Activated T-cell treated with anti-CD3 and anti-CD28 coated beads, Interleukin-2, amount 50 U/mL, for 1 hour (primary cell): Measurements from ENCODE around the gene ZNF609.

Experiments
- DNase-seq: peaks from one replicate; pipeline ENCODE4 v3.0.0-alpha.2; 2020

The ZNF609 gene

DNA sequence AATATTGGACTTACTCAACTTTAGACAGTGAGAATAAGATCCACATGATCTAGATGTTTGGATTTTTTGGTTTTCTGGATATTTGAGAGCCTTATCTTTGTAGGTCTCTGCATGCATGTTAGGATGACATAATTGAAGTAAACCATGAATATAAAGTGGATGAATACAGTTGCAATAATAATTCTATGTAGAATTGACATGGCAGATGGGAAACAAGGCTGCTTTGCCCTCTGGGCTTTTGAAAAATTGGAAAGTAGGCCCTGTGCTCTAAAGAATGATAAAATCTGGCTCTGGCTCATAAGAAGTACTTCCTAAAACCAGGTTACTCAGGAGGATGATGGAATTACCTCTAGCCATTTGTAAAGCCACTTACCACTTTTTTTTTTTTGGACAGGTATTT is 86.9 kb downstream of the ZNF609 start:
- no peak for DNase-seq

DNA sequence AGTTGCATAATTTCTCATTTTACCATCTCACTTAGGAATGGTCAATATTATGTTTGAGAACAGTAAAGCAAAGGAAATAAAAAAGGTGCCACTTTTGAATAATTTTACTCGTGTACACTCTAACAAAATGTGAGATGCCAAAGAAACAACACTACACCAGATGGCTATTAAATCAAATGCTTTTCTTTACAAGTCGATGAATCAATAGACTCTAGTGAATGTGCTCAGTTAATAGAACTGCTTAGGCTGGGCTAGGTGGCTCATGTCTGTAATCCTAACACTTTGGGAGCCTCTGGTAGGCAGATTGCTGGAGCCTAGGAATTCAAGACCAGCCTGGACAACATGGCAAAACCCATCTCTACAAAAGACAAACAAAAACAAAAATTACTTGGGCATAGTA is 87.9 kb downstream of the ZNF609 start:
- DNase-seq = no peak

DNA sequence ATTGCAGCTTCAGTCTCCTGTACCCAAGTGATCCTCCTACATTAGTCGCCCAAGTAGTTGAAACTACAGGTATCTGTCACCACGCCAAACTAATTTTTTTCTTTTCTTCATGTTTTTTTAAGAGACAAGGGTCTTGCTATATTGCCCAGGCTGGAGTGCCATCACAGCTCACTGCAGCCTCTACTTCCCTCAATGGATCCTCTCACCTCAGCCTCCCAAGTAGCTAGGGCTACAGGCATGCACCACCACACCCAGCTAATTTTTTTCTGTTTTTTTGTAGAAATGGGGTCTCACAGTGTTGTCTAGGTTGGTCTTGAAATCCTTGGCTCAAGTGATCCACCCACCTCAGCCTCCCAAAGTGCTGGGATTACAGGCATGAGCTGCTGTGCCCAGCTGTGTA is 89.5 kb downstream of the ZNF609 start:
- no peak for DNase-seq

DNA sequence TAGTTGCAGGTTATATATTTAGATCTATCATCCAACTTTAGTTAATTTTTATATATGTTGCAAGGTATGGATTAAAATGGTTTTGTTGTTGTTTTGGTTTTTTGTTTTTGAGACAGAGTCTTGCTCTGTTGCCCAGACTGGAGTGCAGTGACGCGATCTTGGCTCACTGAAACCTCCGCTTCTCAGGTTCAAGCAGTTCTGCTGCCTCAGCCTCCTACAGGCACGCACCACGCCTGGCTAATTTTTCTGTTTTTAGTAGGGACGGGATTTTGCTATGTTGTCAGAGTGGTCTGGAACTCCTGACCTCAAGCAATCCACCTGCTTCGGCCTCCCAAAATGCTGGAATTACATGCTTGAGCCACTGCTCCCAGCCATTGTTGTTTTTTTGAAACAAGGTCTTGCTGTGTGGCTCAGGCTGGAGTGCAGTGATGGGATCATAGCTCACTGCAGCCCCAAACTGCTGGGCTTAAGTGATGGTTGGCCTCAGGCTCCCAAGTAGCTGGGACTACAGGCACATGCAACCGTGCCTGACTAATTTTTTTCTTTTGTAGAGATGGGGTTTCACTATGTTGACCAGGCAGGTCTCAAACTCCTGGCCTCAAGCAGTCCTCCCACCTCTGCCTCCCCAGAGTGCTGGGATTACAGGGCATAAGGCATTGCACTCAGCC is 92.0 kb downstream of the ZNF609 start:
- DNase-seq = no peak

DNA sequence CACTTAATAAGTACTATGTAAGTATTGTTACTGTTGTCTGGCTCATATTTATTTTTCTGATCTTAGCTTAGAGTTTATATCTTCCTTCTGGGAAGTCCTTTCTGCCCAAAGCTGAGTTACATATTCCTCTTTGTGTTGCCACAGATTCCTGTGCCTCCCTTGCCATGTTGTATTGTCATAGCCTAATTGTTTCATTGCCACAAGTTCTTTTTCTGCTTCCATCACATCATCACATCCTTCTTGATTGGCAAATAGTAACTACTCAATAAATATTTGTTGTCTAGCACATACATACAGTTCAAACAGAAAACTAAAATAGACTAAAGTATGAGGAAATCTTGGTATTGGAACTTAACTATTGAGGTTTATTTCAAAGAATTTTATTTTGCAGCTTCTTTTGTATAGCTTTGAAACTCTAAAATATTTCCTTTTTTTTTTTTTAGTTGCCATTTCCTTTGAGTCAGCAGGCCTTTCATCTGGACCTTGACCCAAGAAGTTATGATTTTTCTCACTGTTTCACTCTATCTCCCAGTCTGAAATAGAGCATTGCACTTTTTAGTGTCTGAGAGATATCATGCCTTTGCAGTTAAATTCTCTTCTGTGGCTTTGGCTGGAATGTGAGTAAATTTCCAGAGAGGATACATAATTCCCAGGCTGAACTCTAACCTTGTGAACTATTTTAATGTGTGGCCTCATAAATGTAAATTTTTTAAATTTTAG is 98.2 kb downstream of the ZNF609 start:
- no peak for DNase-seq

DNA sequence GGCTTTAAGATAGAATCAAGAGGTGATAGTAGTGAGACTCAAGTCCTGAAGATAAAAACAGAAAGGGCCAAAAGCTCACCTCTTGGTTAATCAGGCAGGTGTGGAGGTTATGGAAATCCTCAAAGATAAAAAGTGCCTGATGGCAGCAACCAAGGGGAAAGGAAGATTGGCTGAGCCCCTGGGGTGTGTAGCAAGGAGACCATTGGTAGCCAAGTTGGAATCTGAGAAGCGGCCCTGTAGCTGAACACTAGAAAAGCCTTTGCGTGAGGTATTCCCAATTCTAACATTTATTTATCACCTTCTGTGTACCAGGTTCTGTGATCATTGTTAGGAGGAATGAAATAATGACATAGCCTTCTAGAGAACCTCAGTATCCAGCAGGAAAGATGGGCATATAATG is 98.9 kb downstream of the ZNF609 start:
- no peak for DNase-seq

DNA sequence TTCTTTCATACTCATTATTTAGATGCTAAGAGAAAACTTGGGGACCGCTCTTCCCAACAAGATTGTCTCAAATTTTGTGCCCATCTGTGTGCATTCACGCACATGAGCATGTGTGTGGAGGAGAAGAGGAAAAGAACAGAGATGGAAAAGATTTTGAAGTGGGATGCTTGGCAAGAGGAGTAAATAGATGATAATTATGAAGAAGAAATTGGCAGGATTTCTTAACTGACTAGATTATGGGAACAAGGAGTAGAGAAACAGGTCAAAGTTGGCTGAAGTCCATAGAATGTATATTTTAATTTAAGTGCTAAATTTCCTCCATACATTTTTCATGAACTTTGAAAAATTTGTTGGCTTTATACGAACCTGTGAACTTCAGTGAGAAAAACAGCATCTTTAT is 100.1 kb downstream of the ZNF609 start:
- DNase-seq = no peak

DNA sequence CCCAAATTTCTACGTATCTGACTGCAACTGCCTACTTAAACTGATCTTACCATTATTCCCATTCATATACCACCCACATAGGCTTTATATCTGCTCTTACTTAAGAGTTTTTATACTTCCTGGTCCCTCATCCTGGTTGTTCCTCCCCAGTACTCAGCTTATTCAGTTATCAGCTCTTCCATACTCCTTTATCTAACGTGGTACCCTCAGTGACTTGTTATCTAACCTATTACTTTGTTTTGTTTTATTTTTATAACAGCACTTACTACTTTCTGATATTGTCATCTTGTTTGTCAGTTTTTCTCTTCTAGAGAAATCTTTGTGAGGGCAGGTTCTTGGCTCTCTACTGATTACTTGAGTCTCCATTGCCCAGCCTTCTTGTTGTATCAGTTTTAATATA is 100.6 kb downstream of the ZNF609 start:
- no peak for DNase-seq

DNA sequence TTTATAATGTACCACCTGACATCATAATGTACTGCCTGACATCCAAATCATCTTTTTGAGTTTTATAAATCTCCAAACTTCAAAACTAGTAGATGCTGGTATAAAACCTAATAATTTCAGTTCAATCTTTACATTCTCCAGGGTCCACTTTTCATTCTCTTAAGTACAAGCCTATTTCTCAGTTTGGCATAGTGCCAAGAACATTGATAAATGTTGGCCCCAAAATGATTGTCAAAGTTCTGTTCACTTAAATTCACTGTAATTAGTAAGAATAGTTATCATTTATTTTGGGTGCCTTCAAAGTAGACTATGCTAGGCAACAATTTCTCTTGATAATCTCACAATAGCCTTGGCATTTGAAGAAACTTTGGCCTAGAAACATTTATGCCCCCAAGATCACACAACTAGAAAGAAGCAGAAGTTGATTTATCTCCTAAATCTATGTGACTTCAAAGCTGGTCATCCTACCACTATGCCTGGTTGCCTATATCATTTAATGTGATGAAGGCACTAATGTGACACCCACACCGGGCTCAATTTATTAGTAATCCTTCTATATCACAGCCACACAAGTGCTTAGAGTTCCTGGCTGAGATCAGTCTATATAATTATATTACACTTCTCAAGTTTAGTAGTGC is 101.7 kb downstream of the ZNF609 start:
- DNase-seq = no peak

DNA sequence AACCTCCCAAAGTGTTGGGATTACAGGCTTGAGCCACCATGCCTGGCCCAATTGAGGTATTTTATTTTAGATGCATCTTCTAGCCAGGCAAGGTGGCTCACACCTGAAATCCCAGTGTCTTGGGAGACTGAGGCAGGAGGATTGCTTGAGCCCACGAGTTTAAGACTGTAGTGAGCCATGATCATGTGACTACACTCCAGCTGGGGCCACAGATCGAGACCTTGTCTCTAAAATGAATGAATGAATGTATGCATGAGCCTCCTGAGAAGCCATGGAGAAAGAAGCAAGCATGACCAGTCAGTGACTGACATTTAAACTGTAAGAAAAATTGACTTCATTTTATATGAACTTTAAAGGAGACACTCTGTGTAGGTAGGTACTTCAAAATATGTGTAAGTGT is 105.7 kb downstream of the ZNF609 start:
- DNase-seq = no peak

DNA sequence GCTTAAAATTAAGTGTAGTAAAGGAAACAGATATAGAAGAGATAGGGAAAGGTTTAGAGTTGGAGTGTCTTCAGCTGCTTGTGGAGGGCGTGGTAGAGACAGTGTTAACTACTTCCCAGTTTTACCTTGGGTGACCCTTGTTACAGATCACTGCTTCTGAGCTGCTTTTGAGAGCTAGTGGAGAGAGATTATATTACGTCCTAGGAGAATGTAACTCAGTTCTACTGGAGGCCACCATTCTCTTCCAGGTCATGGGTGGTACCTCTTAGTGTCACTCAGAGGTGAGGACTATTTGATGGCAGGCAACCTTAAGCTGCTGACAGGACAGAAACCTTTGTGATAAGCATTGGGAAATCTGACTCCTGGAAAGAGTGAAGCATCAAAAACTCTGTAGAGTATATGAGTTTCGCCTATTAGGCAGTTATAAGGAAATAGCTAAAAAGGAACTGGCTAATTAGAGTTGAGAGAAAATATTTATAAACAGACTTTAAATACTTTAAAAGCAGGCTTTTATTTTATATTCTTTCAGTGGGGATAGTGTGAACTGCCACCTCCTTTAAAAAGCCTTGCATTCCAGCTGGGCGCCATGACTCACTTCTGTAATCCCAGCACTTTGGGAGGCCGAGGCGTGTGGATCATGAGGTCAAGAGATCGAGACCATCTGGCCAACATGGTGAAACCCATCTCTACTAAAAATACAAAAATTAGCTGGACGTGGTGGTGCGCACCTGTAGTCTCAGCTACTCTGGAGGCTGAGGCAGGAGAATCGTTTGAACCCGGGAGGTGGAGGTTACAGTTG is 106.5 kb downstream of the ZNF609 start:
- DNase-seq = no peak

DNA sequence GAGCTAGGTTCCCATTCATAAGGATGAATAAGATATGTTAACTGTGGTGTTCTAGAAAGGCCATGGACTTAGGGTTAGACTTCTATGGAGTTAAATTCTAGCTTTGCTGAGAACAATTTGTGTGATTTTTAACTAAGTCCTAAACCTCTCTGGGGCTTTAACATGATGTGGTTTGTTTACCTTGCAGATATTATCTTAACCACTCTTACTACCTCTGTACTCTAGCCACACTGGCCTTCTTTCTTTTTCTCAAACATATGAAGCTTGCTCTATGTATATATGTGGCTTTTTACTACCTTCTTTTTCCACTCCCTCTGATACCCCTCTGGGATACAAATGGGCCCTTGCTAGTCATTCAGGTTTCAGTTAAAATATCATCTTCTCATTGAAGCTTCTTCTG is 108.4 kb downstream of the ZNF609 start:
- DNase-seq = no peak

DNA sequence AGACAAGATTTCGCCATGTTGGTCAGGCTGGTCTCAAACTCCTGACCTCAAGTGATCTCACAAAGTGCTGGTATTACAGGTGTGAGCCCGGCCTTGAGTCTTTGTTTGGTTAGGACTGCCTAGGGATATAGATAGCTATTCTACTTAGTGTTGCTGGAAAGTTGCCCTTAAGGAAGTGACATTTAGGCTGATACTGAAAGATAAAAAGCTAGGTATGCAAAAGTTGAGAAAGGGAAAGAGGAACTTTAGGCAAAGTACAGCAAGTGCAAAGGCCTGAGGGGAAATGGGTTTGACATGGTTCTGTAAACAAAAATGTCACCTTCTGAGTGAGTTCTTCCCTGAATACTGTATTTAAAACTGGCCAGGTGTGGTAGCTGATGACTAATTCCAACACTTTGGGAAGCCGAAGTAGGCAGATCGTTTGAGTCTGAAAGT is 111.5 kb downstream of the ZNF609 start:
- no peak for DNase-seq

DNA sequence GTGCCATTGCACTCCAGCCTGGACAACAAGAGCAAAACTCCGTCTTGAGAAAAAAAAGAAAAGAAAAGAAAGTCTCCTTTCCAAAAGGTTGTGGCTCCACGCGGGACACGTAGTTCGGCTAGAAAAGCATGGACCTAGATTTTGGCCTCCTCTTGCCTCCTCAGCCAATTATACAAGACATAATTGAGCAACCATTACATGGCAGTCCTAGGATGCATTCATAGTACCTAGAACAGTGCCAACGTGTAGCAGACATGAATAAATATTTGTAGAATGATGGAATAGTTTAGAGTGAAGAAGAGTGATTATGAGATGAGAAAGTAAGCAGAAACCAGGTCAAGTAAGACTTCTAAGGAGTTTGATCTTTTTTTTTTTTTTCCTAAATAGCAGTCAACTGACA is 112.5 kb downstream of the ZNF609 start:
- DNase-seq = no peak

DNA sequence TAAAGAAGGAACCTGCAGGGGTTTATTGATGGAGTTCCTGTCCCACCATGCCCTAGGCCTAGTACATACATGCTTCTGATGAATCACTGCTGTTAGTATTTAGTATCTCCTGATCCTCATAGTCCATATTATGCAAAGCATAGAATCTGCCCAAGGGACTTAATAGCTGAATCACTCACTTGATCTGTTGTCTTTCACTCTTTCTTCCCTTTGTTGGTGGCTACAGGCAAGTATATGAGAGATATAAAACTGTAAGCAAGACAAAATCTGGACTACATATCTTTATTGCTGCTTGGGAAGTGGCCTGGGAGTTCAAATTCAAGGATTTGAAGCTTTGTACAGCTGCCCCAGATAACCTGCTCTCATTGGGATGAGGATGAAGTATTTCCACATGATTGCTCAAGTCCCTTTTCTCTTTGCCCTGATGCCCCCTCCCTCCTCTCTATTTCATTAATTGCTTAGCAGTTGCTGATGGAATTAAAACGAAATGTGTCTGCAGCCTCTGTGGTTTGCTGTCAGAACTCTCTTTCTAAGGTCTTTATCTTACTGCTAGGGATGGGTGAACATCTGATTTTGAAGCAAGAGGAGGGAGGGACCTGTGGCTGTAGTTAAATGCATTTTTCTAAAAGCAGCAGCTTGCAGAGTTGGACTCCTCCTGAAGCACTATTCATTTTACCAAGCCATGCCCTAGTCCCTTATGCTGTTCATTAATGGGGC is 114.1 kb downstream of the ZNF609 start:
- no peak for DNase-seq

DNA sequence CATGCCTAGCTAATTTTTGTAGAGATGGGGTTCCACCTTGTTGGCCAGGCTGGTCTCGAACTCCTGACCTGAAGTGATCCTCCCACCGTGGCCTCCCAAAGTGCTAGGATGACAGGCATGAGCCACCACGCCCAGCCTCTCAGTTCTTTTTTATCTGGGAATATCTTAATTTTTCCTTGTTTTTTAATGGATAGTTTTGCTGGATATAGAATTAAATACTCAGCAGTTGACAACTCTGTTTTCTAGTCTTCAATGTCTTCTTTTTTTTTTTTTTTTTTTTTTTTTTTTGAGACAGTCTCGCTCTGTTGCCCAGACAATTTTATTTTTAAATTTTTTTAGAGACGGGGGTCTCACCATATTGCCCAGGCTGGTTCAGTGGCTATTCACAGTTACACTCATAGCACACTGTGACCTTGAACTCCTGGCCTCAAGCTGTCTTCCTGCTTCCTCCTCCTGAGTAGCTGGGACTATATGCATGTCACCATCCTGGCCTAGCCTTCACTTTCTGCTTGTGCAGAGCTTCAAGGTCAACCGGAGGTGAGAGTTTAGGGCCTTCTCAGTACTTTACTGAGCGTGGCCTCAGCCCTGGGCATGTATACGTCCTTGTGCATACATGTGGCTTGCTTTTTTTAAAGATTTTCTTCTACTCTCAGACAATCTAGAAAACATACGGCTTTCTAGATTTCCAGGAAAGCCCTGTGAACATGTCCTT is 120.5 kb downstream of the ZNF609 start:
- DNase-seq = no peak

DNA sequence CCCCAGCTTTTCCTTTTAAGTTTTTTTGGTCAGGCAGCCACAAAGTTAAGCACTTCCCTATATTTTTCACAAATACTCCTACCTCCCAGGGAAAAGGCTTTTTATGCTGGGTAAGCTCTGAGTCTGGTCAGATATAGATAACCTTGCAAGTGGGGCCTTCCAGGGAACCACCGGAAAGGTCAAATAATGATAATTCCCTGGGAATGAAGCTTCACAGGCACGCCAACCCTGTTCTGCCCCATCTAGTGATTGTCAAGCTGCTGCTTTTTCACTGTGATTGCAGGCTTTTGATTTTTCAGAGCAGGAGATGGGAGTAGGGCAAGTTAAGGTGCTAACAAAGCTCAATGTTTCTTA is 121.0 kb downstream of the ZNF609 start:
- DNase-seq = no peak

DNA sequence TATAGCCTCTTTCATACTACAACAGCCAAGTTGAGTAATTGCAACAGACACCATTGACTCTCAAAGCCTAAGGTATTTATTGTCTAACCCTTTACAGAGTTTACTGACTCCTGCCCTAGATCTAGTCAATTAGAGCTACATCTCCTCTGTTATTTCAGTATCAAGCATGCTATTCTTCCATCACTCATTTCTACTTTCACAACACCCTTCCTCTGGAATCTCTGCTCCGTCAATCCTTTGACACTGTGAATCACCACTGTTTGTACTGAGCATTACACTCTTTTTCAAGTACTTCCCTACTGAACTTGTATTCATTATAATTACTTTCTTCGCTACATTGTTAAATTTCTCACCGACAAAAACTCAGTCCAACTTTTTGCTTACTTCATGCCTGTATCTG is 121.8 kb downstream of the ZNF609 start:
- no peak for DNase-seq

DNA sequence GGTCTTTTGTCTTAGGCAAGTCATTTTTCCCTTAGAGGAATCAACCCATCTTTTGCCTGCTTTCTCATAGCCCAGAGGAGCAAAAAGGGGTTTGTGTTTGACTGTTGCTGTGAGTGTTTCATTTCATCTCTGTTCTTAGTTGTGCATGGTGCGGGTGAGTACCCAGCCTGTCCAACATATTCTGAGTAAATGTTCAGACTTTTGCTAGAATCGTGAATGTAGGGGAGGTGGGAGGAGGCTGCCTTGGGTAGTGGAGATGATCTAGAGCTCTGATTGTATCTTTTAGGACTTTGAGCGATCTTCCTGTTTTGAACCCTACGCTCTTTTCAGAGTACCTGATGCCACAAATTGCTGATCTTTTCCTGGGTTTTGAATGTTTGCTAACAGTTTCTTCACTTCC is 123.1 kb downstream of the ZNF609 start:
- DNase-seq = no peak

DNA sequence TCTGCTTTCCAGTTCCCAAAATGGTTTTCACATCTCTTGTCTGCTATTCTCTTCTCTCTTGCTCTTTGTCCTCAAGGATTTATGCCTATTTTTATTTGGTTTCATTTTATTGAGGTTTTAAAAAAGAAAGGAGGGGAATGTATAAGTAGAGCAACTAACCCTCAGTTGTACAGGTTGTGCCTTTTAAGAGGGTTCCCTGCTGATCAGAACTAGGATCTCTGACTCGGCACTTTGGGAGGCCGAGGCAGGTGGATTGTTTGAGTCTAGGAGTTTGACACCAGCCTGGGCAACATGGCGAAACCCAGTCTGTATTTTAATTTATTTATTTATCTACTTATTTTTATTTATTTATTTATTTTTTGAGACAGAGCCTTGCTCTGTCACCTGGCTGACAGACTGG is 123.6 kb downstream of the ZNF609 start:
- DNase-seq = no peak

DNA sequence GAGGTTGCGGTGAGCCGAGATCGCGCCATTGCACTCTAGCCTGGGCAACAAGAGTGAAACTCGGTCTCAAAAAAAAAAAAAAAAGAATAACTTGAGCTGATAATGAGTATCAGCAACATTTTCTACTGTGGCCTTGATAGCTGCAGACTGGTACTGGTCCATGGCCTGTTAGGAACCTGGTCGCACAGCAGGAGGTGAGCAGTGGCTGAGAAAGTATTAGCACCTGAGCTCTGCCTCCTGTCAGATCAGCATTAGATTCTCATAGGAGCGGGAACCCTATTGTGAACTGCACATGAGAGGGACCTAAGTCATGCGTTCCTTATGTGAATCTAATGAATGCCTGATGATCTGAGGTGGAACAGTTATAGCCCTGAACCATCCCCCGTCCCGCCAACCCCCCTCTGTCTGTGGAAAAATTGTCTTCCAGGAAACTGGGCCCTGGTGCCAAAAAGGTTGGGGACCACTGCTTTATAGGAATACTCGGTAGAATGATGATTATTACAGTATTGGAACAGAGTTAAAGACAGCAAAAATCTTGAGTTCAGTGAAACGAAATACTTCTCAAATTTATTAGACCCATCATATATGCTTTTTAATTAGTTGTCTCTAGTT is 126.0 kb downstream of the ZNF609 start:
- no peak for DNase-seq

DNA sequence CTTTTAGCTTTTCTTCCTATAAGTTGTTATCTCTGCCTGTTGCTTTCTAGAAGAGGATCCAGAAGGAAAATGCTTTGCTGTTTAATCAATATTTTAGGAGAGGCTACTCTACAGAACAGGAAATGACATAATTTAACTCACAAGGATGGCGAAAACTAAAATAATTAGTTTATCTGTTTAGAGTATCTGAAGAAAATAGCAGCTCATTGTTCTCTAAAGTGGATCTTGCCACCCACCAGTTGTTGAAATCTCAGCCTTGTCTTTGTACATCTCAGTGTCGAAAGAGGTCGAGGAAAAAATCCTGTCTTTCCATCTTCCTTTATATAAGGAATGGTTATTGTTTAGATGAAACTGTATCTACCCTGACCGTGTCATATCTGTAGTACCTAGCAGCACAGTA is 126.6 kb downstream of the ZNF609 start:
- DNase-seq = no peak
